SKM-1 treated with dmso at 0.1 percent for 144 hours (cell line): ENCODE measurements around the gene POLR1G.
"Not testable (repeated sequence)": the region's sequence is repeated elsewhere in the genome, so short reads cannot be mapped to it uniquely, and the experiment has no call there.

Source experiments
- DNase-seq: peaks from one replicate; lab custom pipeline; 2025; ENCODE audit not compliant: unreplicated experiment; lab: John Stamatoyannopoulos, UW

POLR1G gene

DNA sequence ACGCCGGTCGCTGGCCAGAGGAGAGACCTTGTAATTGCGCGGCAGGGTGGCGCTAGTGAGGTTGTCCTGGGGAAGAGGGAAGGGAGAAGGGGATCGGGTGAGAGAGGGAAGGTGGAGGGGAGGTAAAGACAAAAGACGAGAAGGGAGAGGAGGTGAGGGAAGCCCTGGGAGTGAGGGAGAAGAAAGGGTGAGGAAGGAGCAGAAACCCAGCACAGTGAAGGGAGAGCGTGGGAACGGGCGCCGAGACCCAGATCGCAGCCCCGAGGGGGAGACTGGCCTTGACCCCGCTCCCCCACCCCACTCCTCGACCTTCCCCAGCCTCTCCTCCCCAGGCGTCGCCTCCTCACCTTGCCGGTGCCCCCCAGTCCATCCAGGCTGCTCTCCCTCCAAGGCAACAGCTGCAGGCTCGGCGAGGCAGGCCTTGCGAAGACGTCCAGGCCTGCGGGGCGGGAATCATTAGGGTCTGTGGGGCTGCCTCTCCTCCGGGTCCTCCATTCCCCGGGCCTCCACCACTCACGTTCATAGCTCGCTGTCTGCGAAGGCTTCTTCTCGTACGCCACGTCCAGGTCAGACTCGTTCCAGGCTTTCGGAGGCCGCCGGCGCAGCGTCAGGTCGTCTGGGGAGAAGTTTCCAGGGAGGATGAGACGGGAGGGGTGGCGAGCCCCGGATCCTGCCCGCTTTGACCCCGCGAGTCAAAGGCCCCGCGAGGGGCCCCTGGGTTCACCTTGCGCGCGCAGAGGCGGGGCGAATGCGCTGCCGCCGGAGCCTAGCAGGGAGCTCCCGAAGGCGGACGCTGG is 10.4 kb upstream of the POLR1G start:
- DNase-seq: no peak

GRCh38 chr19:45400192-45400591 is 6.3 kb upstream of the POLR1G start:
- DNase-seq: no peak

DNA sequence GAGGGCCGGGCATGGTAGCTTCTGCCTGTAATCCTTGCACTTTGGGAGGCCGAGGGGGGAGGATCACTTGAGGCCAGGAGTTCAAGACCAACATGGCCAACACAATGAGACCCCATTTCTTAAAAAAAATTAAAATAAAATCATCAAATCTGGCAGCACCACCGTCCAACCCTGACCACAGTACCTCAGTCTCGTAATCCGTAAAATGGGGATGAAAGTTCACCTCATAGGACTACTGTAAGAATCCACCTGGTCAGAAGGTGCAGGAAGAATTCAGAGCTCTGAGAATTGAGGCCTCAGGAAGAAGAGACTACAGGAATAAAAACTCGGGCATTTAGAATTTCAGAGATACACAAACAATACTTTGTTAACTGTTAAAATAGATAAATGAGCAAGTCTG is 4.6 kb upstream of the POLR1G start:
- DNase-seq: no peak

DNA sequence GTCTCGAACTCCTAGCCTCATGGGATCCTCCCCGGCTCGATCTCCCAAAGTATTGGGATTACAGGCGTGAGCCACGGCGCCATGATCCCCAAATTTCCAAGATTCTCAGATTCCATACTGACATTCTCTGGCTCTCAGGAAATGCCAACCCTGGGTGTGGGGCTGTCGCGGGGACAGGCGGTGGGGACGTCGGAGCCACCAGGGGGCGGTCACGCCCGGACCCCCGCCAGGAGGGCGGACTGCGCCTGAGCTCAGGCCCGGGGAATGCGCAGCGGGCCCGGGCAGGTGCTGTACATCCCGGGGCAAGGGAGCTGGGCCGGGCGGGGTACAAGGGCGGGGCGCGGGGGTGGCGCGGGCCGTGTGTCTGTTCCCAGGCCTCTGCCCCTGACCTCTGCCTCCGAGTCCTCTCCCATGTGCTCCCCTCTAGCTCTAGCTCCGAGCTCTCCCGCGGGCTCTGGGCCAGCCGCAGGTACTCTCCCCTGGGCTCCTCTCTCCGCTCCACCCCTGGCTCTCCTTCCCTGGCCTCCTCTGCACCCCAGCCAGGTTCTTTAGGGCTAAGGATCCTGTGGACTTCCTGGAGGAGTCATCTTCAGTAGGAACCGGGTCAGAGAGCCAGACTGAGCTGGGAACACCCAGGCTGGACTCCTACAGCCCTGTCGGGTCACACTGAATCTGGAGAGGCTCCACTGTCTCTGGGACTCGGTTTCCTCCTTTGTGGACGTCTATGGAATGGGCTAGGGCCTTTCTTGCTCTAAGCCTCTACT is 4.0 kb upstream of the POLR1G start:
- DNase-seq: no peak

- DNase-seq: no peak
These were observed 3.2 kb upstream of the POLR1G start for GRCh38 chr19:45403272-45403671.

DNA sequence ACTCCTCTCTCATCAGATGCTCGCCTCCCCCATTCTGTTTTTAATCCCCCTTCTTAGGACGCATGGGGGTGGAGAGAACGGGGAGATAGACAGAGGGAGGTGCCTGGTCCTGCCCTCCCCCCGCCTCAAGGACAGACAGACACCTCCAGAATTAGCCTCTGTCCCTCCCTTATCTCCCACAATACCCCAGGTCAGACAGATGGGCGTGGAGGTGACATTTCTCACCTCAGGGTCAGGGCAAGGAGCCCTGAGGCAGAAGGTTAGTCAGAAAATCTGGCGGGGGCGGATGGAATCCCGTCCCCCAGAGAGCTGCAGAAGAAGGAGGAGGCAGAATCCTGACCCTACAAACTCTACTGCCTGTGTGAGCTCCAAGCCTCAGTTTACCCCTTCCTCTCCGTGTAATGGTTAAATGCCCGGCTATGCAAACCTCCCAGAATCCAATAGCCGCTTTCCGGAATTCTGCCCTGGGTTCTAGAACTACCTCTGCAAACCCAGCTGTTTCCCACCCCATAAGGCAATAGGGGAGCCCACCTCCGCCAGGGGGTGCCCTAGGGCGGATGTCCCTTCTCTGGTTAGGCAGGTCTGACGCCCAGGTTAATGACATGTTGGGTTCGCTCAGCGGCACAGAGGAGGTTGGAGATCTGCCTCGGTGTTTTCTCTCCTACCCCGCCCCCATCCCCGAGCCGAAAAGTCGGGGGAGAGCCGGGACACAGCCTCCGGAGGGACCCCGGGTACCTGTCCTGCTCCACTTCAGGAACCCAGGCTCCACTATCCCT is 2.5 kb upstream of the POLR1G start:
- DNase-seq: no peak

DNA sequence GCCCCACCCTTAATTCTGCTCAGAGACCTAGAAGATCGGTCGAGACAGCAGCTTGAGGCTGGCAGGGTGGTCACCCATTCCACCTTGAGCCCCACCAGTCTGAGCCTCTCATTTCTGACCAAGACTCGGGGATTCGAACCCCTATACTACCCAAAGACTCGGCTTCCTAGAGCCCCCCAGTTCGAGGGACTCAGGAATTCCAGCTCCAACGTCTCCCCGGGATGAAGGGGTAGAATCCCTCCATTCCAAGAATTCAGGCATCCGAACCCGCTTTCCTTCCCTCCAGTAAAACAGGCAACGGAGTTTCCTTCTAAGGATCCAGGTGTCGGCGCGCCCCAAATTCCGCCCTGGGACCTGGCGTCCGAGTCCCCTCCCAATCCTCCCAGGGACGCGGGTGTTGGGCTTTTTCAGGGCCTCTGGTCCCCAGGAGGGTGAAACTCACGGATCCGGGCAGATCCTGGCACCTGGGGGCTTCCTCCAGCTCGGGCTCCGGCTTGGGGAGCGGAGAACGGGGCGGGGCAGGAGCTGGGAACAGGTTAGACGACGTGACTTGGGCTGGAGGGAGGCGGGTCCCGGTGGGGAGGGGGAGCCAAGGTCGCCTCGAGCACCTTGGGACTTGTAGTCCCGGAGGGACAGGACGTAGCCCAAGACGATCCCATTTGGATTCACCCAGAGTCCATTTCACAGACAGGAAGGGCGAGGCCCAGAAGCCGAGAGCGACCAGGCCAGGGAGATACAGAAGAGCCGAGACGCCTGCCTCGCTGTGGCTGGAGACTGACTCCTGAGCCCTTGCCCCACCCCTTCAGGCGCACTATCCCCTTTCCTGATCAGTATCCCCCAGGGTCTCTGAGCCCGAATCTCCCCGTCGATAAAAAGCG is 1.6 kb upstream of the POLR1G start, which contains the start of gene PPP1R13L:
Gene PPP1R13L (minus strand): TSS at position 513 of the 878 bp plus-strand sequence. CDS start 6,751 bp downstream, outside the sequence.
- DNase-seq: no peak

GRCh38 chr19:45405435-45406225 is 814 bp upstream of the POLR1G start:
- DNase-seq: peak; percentile 16

DNA sequence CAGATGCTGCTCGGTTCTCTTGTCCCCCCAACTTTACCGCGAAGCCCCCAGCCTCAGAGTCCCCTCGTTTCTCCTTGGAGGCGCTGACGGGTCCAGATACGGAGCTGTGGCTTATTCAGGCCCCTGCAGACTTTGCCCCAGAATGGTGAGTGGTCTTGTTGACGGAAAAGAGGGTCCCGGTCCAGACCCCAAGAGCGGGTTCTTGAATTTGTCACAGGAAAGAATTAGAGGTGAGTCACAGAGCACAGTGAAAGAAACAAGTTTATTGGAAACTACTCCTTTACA is 589 bp downstream of the POLR1G start:
- no peak for DNase-seq

GRCh38 chr19:45407585-45407984 is 1.1 kb downstream of the POLR1G start:
- not testable (repeated sequence) for DNase-seq

DNA sequence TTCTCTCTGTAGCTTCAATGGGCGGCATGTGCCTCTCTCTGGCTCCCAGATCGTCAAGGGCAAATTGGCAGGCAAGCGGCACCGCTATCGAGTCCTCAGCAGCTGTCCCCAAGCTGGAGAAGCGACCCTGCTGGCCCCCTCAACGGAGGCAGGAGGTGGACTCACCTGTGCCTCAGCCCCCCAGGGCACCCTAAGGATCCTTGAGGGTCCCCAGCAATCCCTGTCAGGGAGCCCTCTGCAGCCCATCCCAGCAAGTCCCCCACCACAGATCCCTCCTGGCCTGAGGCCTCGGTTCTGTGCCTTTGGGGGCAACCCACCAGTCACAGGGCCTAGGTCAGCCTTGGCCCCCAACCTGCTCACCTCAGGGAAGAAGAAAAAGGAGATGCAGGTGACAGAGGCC is 1.7 kb downstream of the POLR1G start:
- no peak for DNase-seq

- DNase-seq: no peak
These were observed 2.5 kb downstream of the POLR1G start for GRCh38 chr19:45408830-45409556.

GRCh38 chr19:45409557-45409920 is 3.1 kb downstream of the POLR1G start:
- no peak for DNase-seq

- not testable (repeated sequence) for DNase-seq
These were observed 3.9 kb downstream of the POLR1G start for GRCh38 chr19:45410330-45410729.

DNA sequence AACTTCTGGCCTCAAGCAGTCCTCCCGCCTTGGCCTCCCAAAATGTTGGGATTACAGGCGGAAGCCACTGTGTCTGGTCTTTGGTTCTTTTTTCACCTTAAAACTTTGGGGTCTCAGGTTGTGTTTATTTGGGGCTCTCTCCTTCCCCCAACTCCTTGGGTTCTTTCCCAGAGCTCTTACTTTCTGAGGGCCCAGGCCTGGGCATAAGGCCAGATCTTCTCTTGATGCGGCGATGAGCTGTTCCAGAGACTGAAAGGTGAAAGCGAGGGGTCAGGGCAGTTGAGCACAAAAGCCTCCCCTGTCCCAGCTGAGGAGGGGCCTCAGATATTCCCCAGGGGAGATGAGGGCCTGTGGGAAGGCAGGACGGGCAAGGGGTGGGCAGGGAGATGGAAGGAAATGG is 7.1 kb downstream of the POLR1G start:
- no peak for DNase-seq

GRCh38 chr19:45414468-45414867 is 8.0 kb downstream of the POLR1G start:
- no peak for DNase-seq

DNA sequence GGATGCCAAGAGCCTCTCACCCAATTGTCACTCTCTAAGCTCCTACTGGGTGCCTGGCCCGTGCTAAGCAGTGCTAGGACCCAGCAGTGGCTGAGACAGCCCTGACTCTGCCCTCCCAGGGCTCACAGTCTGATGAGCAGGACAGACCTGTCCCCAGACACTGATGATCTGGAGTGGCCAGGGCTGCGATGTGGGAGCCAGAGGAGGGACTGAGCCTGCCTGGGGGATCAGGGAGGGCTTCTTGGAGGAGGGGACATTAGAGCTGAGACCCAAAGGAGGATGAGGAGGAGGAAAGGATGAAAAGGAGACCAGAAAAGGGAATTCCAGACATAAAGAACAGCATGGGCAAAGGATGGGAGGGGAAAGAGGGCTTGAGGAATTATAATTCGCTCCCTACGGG is 10.7 kb downstream of the POLR1G start:
- no peak for DNase-seq

DNA sequence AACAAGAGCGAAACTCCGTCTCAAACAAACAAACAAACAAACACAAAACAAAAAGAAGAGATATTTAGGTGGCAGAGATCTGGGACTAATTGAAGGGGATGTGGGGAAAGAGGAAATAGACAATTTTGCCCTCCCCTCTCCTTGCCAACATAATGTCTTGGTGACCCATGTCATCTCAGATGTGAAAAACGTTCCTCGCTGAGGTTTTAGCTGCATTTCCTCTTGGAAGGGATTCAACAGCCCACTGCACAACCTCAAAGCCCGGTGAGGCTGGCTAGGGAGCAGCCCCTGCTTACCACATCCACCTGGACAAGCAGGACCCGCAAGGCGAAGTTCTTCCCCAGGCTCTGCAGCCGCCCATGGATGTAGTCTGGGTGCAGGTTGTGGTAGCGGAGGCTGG is 12.4 kb downstream of the POLR1G start:
- DNase-seq: peak; percentile 6

DNA sequence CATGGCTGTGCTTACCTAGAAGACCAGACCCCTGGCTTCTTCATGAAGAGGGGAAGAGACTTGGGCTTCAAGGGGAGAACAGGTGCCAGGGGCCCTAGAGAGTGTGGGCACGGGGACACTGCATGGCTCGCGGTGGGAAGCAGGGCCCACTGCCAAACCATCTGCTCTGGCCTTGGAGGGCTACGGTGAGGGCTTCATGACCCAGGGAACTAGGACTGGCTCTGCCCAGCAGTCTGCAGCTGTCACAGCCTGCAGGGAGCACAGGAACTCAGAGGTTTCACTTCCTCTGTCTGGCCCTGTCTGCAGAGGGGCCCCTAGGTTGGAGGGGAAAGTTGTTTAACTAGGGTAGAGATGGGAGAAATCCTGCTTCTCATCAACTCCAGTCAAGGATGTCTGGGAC is 13.0 kb downstream of the POLR1G start:
- DNase-seq: peak; percentile 61
